A204.1 (cell line): Measurements from ENCODE around the gene CXCL5.
"Not testable (repeated sequence)": the region's sequence is repeated elsewhere in the genome, so short reads cannot be mapped to it uniquely, and the experiment has no call there.

Experiments
- FAIRE-seq: peaks from 2 replicates; lab custom pipeline; 2012; peaks lifted over from hg19 to GRCh38; lab: Jason Lieb, UNC

The CXCL5 gene

DNA sequence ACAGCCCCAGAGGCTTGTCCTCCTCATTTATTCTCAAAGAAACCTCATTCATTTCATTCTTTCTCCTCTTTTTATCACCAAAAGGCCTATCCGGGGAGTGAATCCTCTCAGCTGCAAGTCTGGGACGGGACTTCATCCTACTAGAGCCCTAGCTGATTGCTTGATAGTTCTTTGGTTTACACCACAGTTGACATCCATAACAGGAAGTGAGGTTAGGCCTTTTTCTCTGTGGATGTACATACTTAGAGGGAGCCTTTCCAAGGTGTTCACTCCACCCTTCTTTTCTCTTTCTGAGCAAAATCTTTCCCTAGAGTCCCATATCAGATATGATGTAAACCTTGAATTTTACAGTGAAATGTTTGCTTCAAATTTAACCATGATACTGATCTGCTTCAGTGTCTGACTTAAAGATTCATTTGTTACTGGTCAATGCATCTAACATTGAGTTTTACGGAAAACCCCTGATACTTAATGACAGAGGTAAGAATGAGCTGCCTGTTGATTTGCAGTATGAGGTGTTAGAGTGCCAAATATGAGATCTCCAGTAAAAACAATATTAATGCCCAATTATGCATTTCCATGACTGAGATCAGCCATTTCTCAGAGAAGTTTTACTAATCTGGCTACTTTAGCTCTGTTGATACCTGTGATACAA is 16.8 kb upstream of the CXCL5 start:
- no peak for FAIRE-seq

DNA sequence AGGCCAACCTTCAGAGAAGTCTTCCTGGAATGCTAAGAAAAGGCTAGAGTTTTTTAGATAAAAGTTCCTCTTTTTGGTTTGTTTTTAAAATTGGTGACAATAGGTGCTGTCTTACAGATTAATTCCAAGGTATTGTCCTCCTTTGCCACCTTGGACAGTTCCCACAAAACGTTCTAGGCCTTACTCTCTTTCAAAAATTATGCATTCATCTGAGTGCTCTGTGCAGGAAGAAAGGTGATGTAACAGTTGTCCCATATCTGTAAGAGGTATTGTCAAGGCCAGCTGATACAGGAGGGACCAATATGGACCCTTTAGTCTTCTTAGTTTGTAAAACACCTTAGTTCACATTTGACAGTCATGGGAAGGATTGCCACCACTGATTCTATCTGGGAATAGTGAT is 15.9 kb upstream of the CXCL5 start:
- no peak for FAIRE-seq

DNA sequence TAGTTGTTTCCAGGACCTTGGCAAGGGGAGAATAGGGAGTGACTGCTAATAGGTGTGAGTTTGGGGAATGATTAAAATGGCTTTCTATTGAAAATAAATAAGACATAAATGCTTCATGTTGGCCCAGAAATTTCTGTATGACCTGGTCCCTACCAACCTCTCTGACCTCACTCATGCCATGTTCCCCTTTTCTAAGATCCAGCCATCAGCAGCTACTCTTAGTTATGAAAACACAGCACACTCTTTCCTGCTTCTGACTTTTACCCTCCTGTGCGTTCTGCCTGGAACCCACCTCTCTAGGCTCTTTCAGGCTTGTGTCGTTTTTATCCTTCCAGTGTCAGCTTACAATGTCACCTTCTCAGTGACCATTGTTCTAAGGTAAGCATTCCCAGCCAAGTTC is 14.8 kb upstream of the CXCL5 start:
- no peak for FAIRE-seq

DNA sequence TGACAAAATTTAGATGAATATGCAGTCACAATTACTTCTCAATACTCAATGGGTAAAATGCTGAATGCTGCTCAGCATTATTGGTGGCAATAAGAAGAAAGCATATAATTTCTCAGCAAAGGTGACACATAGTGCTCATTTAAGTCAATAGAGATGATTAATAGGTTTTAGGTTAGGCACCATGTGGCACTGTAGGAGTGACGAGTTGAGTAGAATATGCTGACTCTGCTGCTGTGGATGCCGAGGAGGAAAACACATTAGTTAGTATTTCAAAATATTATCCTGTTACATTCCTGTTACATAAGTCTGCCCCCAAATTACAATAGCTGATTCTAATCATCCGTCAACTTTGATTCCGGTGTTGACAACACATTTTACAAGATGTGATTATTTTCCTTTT is 13.7 kb upstream of the CXCL5 start:
- FAIRE-seq, result no peak

DNA sequence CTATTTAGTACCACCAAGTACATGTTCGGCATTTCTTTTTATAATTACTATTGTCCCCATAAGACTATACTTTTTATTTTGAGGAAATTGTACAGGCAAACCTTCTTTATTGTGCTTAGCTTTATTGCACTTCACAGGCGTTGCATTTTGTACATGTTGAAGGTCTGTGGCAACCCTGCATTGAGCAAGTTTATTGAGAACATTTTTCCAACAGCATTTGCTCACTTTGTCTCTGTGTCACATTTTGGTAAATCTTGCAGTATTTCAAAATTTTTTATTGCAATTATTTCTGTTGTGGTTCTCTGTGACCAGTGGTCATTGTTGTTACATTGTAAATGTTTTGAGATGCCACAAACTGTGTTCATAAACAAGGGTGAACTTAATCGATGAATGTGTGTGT is 10.8 kb upstream of the CXCL5 start:
- no peak for FAIRE-seq

DNA sequence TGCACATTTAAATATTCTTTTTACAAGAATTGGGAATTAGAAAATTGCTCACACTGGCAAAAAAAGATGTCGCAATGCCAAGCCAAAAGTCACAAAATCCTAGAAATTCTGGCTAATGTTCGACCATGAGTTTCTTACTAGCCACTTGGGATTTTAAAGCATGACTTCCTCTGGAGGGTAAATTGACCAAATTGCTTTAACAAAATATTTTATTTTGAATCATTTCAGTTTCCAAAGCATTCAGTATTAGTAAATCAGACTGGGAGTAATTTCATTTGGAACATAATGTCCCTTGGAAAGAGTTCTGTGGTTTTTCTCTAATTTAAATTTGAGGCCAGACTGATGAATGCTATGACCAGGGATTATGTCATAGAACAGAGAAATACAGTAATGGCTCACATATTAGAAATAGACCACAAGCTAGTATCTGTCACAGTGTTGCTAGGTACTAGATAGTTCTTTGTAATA is 7.6 kb upstream of the CXCL5 start:
- no peak for FAIRE-seq

DNA sequence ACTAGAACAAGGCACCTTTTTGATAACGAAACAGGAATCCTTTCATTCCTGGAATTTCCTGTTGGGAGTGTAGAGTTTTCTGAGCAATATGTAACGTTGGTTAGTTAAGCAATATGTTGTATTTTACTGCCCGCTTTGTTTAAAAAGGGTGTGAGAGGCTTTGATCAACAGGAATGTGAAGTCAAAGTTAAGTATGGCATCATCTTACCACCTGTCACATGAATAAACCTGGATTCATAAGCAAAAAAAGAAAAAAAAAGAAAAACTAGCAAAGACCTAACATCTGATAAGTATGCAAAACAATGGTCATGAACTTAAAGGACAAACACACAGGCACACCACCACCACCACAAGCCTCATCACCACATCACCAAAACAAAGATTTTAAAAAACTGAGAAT is 7.1 kb upstream of the CXCL5 start:
- no peak for FAIRE-seq

DNA sequence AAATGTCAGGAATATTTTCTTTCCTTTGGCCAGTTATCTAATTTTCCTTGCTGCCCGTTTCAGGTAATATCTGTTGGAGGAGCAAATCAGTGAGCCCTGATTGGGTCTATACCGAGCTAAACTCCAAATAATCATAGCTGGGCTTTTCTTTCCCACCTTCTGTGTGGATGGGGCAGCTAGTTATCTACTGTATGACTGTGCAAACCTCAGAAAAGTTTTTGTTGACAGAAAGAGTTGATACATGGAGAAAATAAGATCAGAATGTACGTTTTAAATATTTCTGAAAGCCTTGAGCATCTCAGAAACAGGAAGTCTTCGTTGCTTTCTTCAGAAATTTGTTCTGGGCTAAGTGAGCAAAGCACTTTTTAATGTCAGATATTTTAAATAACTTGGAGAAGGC is 6.2 kb upstream of the CXCL5 start:
- no peak for FAIRE-seq

DNA sequence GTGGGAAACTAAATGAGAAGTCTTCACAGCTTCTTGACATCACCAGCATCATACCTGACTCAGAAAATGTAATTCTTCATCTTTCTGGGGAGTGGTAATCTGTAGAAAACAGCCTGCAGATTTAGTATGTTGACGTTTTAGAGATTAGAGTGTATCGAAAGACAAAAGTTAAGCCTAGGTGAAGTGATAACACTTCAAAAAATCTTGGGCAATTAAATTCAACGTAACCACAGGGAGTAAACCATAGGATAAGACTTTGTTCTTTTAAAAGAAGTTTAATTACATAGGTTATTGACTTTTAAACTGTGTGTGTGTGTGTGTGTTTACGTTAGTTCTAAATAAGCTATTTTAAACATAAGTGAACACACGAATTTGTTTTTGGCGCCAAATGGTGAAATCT is 1.8 kb upstream of the CXCL5 start:
- FAIRE-seq, result no peak

DNA sequence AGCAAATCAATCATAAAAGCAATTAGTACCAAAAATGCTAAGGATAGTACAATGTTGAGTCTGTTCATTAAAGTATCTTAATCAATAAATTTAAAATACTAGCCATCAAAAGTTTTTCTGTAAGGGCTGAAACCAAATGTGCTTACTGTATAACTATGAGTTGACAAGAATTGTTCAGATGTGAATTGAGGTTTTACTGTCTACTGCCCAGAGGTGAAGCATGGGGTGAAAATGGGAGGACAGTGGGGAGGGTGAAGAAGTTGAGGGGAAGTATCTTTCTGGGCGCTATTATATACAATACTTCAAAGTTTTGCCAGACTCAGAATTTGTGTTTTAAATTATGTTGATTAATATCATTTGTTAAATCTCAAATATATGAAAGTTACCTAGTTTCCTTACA is 6.4 kb downstream of the CXCL5 start:
- FAIRE-seq, result no peak

DNA sequence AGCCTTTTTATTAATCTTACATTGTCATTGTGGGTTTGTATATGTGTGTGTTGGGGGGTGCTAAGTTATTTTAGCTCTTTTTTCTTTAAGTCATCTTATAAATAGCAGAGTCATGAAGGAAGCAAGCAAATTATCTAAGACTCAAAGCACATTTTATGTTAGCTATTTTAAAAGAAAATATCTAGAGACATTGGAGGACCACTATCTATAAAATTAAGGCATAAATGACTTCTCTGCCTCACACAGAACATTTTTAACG is 6.8 kb downstream of the CXCL5 start:
- FAIRE-seq, result no peak

DNA sequence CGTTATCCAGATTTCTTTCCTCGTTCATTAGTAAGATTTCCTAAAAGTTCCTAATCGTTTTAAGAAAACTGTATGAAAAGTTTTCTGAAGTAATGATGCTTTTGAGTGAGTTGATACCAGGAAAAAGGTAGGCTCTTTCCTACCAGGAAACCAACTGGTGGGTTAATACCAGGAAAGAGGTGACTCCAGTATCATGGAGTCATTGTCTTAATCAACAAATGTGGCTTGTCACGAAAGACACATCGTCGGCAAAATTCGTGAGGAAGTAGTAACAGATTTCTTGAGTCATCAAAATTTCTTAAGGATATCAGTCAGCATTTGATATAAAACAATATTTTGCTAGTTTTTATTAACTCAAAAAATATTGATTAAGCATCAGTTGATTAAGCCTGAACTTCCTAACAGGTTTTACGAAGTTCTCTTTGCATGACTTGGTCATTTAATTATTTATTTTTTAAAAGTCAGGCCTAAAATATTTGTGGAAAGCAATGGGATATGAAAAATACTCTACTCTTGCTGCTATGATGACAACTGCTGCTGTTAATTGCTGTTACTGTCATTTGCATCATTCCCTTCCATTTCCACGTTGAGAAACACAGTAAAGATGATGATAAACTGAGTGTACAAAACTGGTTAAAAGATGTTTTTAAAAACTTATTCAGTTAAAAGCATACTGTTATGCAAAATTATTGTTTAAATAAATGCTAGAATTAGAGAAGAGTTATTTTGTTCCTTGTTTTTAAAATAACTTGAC is 7.3 kb downstream of the CXCL5 start:
- FAIRE-seq, result no peak

DNA sequence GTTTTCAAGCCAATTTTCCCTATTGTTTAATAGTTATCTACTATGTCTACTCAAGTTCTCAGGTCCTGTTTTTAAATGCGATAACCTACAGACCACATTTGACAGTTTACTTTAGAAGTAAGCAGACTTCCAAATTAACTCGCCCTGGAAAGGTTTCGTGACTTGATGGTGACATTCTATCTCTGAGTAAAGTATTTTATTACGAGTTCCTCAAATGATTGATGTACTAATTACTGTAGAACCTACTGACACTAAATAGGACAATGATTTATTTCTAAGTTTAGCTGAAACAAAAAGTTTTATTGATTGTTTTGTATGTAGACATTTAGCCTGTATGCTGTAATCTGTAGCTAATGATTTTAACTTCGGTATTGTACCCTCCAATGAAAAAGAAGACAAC is 8.5 kb downstream of the CXCL5 start:
- no peak for FAIRE-seq

DNA sequence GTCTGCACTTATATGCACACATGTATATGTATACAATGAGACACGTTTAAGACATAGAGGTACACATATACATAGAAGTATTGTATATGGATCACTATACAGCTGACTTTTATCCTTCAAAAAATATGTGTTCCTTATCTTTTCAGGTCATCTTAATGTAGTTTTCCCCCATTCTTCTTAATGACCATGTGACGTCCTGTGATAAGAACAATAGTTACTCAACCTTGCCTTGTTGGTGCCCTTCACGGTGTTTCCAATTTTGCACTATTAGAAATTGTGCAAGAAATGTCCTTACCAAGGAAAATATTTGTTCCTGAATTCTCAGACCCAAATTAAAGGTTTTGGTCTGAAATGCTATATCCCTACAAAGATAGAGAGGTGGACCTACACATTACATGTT is 9.4 kb downstream of the CXCL5 start:
- FAIRE-seq, result no peak

DNA sequence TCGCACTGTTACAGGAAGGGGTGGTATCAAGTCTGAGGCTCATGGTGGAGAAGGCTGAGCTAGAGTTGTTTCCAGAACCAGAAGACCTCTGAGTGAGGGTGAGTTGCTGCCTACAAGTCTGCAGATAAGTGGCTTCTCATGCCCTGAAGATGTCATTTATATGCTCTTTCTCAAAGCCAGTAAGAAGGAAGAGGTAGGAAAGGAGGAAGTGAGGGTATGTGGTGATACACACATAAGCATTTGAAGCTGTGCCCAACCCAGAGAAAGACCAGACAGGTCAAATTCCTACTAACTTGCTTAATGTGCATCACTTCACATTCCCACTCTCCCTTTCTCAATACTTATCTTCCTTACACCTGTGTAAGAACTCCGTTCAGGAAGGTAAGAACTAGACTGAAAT is 10.4 kb downstream of the CXCL5 start, which contains the start of gene PPBP:
Gene PPBP, minus strand, starts transcription at position 130 of the 400 bp plus-strand sequence. Its CDS starts 87 bp downstream, at position 43.
- FAIRE-seq, result no peak

DNA sequence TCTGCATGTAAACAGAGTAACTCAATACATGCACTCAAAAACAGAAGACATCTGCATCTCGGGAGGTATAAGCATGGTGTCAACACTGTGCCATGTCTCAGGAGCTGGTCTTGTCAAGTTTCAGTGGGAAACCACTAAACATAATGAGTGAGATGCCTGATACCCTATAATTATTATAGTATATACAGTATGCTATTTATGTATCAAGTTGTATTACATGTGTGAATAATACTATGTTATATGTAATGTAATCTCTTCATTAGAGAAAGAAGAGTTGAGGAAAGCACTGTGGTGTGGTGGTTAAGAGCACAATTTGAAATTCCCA is 13.0 kb downstream of the CXCL5 start:
- no peak for FAIRE-seq

DNA sequence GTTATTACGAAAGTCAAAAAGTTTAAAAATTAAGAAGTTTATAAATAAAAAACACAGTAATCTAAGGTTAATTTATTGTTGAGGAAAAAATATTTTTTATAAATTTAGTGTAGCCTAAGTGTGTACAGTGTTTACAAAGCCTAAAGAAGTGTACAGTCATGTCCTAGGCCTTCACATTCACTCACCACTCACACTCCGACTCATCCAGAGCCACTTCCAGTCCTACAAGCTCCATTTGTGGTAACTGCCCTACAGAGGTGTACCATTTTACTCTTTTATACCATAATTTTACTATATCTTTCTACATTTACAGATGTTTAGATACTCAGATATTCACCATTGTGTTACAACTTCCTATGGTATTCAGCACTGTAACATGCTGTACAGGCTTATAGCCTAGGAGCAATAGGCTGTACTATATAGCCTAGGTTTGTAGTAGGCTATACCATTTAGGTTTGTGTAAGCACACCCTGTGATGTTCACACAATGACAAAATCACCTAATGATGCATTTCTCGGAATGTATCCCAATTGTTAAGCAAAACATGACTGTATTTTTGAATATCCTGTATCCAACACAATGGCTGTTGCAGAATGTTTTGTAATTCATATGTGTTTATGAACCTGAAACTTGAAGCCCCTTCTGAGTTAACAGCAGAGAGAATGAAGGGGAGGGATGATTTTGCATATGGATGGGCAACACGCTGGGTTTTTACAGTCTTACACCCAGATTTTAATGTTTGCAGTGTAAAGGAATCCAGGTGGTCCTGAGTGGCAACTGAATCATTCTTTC is 13.5 kb downstream of the CXCL5 start:
- FAIRE-seq, result no peak

DNA sequence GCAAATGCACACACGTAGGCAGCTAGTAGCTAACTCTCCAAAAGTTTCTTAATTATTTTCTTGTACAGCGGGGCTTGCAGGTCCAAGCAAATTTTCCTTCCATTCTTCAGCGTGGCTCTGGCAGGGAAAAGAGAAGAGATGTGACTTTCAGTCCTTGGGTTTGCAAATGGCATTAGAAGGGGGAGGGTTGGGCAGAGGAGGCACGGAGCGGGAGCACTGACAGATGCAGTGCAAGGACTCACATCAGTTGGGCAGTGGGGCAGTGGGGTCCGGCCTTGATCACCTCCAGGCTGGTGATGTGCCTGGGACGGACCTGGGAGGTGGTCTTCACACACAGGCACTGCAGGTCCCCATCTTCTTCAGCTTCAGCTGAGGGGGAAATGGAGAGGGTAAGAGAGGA is 17.3 kb downstream of the CXCL5 start:
- not testable (repeated sequence) for FAIRE-seq

DNA sequence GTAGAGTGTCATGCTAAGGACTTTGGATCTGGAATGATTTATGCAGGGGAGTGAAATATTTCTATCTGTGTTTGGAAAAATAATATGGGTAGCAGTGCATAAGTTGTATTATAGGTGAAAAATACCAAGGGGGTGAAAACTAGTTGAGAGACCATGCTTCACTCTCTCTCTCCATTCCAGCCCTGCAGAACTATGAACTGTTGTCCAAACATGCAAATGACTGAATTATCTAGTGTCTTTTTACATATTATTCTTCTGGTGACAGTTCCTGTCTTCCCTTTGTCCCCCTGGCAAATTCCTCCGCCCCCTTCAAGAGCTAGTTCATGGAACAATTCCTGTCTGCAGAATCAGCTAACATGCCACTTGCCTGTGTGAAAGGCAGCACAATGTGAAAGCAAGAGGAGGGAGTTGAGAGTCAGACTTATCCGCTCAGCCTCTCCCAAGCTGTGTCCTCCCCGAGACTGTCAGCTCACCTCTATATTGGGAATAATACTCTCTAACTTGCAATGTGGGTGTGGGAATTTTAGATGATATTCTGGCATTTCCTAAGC is 19.0 kb downstream of the CXCL5 start:
- FAIRE-seq, result no peak

DNA sequence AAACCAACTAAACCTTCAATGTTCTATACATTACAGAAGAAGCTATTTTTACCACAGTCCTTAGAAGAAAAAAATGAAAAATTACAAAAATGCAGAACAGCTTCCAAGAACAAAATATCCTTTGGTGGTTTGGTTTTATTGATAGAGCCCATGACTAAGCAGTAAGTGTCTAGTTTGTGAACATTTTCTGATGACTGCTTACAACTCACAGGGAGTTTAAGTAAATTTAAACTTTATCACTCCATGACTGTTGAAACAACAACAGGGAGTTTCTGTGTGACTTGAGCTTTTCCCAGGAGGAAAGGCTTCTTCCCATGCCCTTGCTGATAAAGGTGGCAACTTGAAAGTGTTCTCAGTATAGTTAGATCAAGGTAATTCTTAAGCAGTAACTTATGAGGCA is 19.6 kb downstream of the CXCL5 start:
- no peak for FAIRE-seq

DNA sequence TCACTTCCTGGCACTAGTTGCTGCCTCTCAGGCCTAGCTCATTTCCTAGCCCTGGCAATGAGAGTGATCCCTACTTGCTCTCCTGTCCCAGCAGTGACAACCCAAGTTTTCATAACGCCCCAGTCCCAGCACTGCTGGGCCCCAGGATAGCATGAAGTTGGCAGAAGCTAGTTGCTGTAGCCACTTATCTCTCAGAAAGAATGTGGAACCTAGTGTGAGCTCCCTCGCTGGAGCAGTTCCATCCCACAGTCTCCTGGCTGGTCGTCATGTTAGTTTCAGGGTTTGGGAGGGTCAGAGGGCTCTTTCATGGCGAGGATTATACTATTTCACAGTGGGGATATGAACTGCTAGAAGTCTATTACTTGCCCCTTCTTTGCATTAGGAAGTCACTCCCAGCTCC is 21.8 kb downstream of the CXCL5 start:
- no peak for FAIRE-seq

DNA sequence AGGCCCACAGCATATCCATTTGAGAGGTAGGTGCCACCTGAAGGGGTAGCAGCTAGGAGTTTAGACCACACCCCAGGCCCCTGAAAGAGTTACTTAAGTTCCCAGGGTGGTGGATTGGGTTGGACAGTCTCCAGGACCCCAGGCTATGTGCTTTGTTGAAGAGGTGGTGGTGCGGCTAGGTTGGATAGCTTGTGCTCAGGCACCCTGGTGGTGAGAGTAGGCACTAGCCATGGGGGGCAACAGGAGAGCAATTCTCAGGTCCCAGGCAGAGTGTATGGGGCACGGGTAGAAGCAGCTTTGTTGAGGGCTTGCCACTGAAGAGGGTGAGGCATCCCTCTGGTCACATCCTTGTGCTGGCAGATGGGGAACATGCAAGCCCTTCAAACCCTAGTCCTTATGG is 22.3 kb downstream of the CXCL5 start:
- no peak for FAIRE-seq

DNA sequence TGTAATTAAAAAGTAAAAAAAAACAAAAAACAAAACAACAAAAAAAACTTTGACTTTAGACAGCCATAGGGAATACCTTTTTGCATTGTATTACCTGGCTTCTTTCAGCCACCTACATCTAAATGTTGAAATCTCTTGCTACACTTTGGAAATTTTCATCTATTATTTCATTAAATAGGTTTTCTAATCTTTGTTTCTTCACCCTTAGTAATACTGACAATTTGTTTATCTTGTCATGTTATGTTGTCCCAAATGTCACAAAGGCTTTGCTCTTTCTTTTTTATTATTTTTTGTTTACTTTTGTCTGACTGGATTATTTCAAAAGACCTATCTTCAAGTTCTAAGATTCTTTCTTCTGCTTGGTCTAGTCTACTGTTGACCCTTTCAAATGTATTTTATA is 24.1 kb downstream of the CXCL5 start:
- FAIRE-seq, result no peak
